ENCODE data around the gene ITGB1.

DNA sequence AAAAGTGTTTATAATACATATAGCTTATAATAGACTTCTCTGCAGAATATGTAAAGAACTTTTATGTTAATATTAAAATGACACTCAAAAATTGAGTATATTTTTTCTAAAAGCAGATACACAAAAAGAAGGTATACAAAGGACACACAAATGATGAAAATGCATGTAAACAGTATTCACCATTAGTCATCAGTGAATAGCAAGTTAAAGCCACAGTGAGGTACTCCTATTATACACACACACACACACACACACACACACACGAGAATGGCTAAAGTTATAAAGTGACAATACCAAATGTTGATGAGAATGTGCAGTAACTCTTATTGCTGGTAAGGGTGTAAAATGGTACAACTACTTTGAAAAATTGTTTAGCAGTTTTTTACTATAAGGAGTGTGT lies 92.9 kb downstream of the ITGB1 start:
- TF ChIP-seq EZH2 (IDR thresholded peaks at IDR 0.05; ENCODE audit: low read depth, unreplicated experiment): no peak
- TF ChIP-seq, protein P1, sequence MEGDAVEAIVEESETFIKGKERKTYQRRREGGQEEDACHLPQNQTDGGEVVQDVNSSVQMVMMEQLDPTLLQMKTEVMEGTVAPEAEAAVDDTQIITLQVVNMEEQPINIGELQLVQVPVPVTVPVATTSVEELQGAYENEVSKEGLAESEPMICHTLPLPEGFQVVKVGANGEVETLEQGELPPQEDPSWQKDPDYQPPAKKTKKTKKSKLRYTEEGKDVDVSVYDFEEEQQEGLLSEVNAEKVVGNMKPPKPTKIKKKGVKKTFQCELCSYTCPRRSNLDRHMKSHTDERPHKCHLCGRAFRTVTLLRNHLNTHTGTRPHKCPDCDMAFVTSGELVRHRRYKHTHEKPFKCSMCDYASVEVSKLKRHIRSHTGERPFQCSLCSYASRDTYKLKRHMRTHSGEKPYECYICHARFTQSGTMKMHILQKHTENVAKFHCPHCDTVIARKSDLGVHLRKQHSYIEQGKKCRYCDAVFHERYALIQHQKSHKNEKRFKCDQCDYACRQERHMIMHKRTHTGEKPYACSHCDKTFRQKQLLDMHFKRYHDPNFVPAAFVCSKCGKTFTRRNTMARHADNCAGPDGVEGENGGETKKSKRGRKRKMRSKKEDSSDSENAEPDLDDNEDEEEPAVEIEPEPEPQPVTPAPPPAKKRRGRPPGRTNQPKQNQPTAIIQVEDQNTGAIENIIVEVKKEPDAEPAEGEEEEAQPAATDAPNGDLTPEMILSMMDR (conservative IDR thresholded peaks at IDR 0.05; ENCODE audit: low read depth in 2 of 2): no peak
- TF ChIP-seq POLR2AphosphoS5 (IDR thresholded peaks at IDR 0.05; ENCODE audit: low read depth): no peak
- TF ChIP-seq, protein P2, sequence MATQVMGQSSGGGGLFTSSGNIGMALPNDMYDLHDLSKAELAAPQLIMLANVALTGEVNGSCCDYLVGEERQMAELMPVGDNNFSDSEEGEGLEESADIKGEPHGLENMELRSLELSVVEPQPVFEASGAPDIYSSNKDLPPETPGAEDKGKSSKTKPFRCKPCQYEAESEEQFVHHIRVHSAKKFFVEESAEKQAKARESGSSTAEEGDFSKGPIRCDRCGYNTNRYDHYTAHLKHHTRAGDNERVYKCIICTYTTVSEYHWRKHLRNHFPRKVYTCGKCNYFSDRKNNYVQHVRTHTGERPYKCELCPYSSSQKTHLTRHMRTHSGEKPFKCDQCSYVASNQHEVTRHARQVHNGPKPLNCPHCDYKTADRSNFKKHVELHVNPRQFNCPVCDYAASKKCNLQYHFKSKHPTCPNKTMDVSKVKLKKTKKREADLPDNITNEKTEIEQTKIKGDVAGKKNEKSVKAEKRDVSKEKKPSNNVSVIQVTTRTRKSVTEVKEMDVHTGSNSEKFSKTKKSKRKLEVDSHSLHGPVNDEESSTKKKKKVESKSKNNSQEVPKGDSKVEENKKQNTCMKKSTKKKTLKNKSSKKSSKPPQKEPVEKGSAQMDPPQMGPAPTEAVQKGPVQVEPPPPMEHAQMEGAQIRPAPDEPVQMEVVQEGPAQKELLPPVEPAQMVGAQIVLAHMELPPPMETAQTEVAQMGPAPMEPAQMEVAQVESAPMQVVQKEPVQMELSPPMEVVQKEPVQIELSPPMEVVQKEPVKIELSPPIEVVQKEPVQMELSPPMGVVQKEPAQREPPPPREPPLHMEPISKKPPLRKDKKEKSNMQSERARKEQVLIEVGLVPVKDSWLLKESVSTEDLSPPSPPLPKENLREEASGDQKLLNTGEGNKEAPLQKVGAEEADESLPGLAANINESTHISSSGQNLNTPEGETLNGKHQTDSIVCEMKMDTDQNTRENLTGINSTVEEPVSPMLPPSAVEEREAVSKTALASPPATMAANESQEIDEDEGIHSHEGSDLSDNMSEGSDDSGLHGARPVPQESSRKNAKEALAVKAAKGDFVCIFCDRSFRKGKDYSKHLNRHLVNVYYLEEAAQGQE (IDR thresholded peaks at IDR 0.05; ENCODE audit: unreplicated experiment): no peak
- TF ChIP-seq EZH2phosphoT487 (IDR thresholded peaks at IDR 0.05; ENCODE audit: unreplicated experiment): no peak
- no peak for TF ChIP-seq CREB1 (CRISPR knock-in tag; IDR thresholded peaks at IDR 0.05; ENCODE audit: low read depth)
- TF ChIP-seq JUNB (IDR thresholded peaks at IDR 0.05; ENCODE audit: unreplicated experiment): no peak
- no peak for TF ChIP-seq ZNF331 (CRISPR knock-in tag; IDR thresholded peaks at IDR 0.05; ENCODE audit: low read depth)
- TF ChIP-seq STAT1 (IDR thresholded peaks at IDR 0.05; ENCODE audit: unreplicated experiment): no peak
